Measurements from ENCODE around the gene CCDC57. TPM values are rescaled to one million over a fixed set of nuclear protein-coding genes. Genes with fewer than 3 reads are reported as not detected.

The CCDC57 gene
- total RNA-seq, 1 experiment from 2014 or later: 31.0 TPM

Small RNAs within 50 kb of the gene (microRNA-seq; reads per million reads assigned to microRNA genes)
- gene MIR6787: not detected

Other genes with a start within 250 kb of the CCDC57 start
- gene ASPSCR1, start 235.2 kb downstream of the CCDC57 start, total RNA-seq (2022): 58.0 and 59.2 TPM in 2 replicates
- 85.3 and 94.9 TPM in 2 replicates for gene CENPX, start 190.0 kb downstream of the CCDC57 start, total RNA-seq (2022)
- gene LRRC45, start 189.5 kb downstream of the CCDC57 start, total RNA-seq (2022): 33.2 and 38.2 TPM in 2 replicates
- gene RAC3, start 181.2 kb downstream of the CCDC57 start, total RNA-seq (2022): 94.5 and 96.7 TPM in 2 replicates
- 197 and 208 TPM in 2 replicates for gene DCXR, start 175.1 kb downstream of the CCDC57 start, total RNA-seq (2022)
- 33.0 and 35.5 TPM in 2 replicates for gene RFNG, start 161.0 kb downstream of the CCDC57 start, total RNA-seq (2022)
- gene GPS1, start 160.9 kb downstream of the CCDC57 start, total RNA-seq (2022): 185 and 195 TPM in 2 replicates
- gene DUS1L, start 147.0 kb downstream of the CCDC57 start, total RNA-seq (2022): 129 TPM in 2 replicates
- gene FASN, start 114.6 kb downstream of the CCDC57 start, total RNA-seq (2022): 330 and 359 TPM in 2 replicates
- 13.1 and 13.7 TPM in 2 replicates for gene SLC16A3, start 16.2 kb upstream of the CCDC57 start, total RNA-seq (2022)
- gene CSNK1D, start 60.9 kb upstream of the CCDC57 start, total RNA-seq (2022): 196 TPM in 2 replicates
- gene CD7, start 104.8 kb upstream of the CCDC57 start, total RNA-seq (2022): 0.37 and 0.93 TPM in 2 replicates
- 0.37 and 0.75 TPM in 2 replicates for gene SECTM1, start 120.9 kb upstream of the CCDC57 start, total RNA-seq (2022)
- 3.4 and 4.2 TPM in 2 replicates for gene TEX19, start 146.4 kb upstream of the CCDC57 start, total RNA-seq (2022)
- 0.66 and 1.3 TPM in 2 replicates for gene UTS2R, start 158.9 kb upstream of the CCDC57 start, total RNA-seq (2022)
- 29.5 and 34.2 TPM in 2 replicates for gene HEXD, start 205.5 kb upstream of the CCDC57 start, total RNA-seq (2022)
- 47.2 and 51.2 TPM in 2 replicates for gene OGFOD3, start 205.7 kb upstream of the CCDC57 start, total RNA-seq (2022)
- gene CYBC1, start 237.9 kb upstream of the CCDC57 start, total RNA-seq (2022): 99.6 and 99.9 TPM in 2 replicates
- 62.1 and 66.1 TPM in 2 replicates for gene NARF, start 245.9 kb upstream of the CCDC57 start, total RNA-seq (2022)